Neutrophil (primary cell): ENCODE measurements around the gene SGCA.

Experiments
- H3K27ac ChIP-seq: fragments of 200-600 bp; sonication (generic); 2 replicates; pipeline ENCODE4 v1.5.1; 2016; ENCODE audit warnings: mild to moderate bottlenecking, moderate library complexity
- H3K27me3 ChIP-seq: fragments of 200-600 bp; sonication (generic); 2 replicates; pipeline ENCODE4 v1.6.0; 2016; ENCODE audit warnings: mild to moderate bottlenecking
- H3K36me3 ChIP-seq: fragments of 200-600 bp; sonication (generic); 2 replicates; pipeline ENCODE4 v1.5.1; 2017
- H3K4me1 ChIP-seq, 2 experiments: fragments of 200-600 bp in 1 of 2; sonication (generic) in 1 of 2; 1 replicate in 1 of 2; 2 replicates in 1 of 2; pipeline versions ENCODE4 v1.5.1 to v1.6.1; 2013 to 2016; ENCODE audit warnings: low read depth in 1 of 2, low read length in 1 of 2, mild to moderate bottlenecking in 1 of 2, moderate library complexity in 1 of 2; ENCODE audit not compliant: control insufficient read depth in 1 of 2, insufficient read depth in 1 of 2
- H3K4me3 ChIP-seq, 2 experiments: fragments of 200-600 bp in 1 of 2; sonication (generic) in 1 of 2; 1 replicate in 1 of 2; 2 replicates in 1 of 2; pipeline ENCODE4 v1.5.1; 2013 to 2016; ENCODE audit warnings: low read depth in 1 of 2, low read length in 1 of 2, mild to moderate bottlenecking in 1 of 2, moderate library complexity in 1 of 2
- H3K9me3 ChIP-seq: fragments of 200-600 bp; sonication (generic); 2 replicates; pipeline ENCODE4 v1.5.1; 2016
- CTCF ChIP-seq: fragments of 200-600 bp; sonication (generic); IDR thresholded peaks from 2 replicates; pipeline ENCODE4 v1.5.1; 2016; ENCODE audit warnings: antibody characterized with exemption

SGCA gene

DNA sequence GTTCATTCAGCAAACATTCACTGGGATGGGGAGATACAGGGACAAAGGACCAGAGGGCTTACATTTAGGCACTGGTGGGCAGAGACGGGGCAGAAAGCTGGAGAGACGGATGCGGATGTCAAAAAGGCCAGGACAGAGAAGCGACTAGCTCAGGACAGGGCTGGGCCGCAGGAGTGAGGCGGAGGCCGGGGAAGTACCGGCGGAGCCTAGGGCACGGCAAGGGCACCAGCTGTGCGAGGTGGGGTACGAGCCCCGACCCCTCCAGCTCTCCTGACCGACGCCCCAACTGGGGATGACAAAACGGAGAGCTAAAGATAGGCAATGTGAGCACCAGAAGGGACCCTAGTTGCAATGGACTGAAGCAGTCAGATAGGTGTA lies 3.9 kb upstream of the SGCA start:
- Histone ChIP-seq H3K27me3 (peaks cover 9% of the 10 kb centered on the region), H3K4me3 (peak overlapping the region; percentile 68 to 75), H3K27ac (peak overlapping the region; percentile 40), H3K4me1 (peaks cover 13 to 14% of the 10 kb centered on the region in 2 experiments), H3K9me3 (no peaks in the 10 kb centered on the region), H3K36me3 (no peaks in the 10 kb centered on the region)
- TF ChIP-seq CTCF = no peak

- no peak for TF ChIP-seq CTCF
- no peak overlapping the region for H3K4me3 ChIP-seq
- H3K4me1 ChIP-seq = peaks cover 13 to 14% of the 10 kb centered on the region in 2 experiments
- H3K36me3 ChIP-seq = no peaks in the 10 kb centered on the region
- H3K27ac ChIP-seq = no peak overlapping the region
- H3K9me3 ChIP-seq = no peaks in the 10 kb centered on the region
- H3K27me3 ChIP-seq = peaks cover 9% of the 10 kb centered on the region
These were observed 3.1 kb upstream of the SGCA start for GRCh38 chr17:50162466-50163254.

- H3K4me3 ChIP-seq = no peak overlapping the region
- peaks cover 17 to 18% of the 10 kb centered on the region in 2 experiments for H3K4me1 ChIP-seq
- H3K36me3 ChIP-seq = no peaks in the 10 kb centered on the region
- TF ChIP-seq CTCF = no peak
- H3K27me3 ChIP-seq = peaks cover 15% of the 10 kb centered on the region
- H3K9me3 ChIP-seq = no peaks in the 10 kb centered on the region
- H3K27ac ChIP-seq = no peak overlapping the region
These were observed 1.7 kb upstream of the SGCA start for GRCh38 chr17:50163843-50164696.

GRCh38 chr17:50164697-50164988 lies 1.2 kb upstream of the SGCA start:
- Histone ChIP-seq H3K27me3 (peaks cover 15% of the 10 kb centered on the region), H3K27ac (no peak overlapping the region), H3K36me3 (no peaks in the 10 kb centered on the region), H3K9me3 (no peaks in the 10 kb centered on the region), H3K4me1 (peaks cover 20 to 22% of the 10 kb centered on the region in 2 experiments), H3K4me3 (no peak overlapping the region)
- TF ChIP-seq CTCF = no peak

DNA sequence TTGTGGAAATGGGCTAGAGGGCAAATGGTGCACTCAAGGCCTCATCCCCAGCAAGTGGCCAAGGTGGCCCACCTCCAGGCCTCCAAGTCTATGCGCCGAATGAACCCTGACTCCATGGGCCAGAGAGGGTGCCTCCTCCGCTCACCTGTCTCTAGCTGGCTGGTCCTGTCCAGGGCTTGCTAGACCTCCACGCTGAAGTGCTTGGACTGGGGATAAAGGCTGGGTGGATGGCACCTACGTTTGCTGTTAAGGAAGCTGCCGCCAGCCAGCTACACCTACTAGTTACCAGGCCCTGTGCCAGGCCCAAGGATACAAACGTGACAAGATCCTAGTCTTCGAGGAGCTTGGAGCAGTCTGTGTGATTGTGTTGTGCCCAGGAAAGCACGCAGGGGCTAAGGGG lies 739 bp upstream of the SGCA start:
- Histone ChIP-seq H3K27me3 (peaks cover 15% of the 10 kb centered on the region), H3K9me3 (no peaks in the 10 kb centered on the region), H3K4me3 (no peak overlapping the region), H3K36me3 (no peaks in the 10 kb centered on the region), H3K4me1 (peaks cover 20 to 22% of the 10 kb centered on the region in 2 experiments), H3K27ac (no peak overlapping the region)
- no peak for TF ChIP-seq CTCF
